GM23338 (cell line): ENCODE data around the gene CLEC2D. TPM values are rescaled to one million over a fixed set of nuclear protein-coding genes. Genes with fewer than 3 reads are reported as not detected.

Source experiments
- ATAC-seq: fragments of 200-7000 bp; cut with Tn5 transposase; 3 replicates; pipeline ENCODE4 v1.9.1; 2020
- DNase-seq: peaks from one replicate; pipeline ENCODE4 v3.0.0-alpha.2; 2015; ENCODE audit warnings: low spot score
- H2AFZ ChIP-seq: fragments of 200-600 bp; sonication (generic); 2 replicates; pipeline ENCODE4 v1.8.0; 2016; ENCODE audit warnings: antibody characterized with exemption, mild to moderate bottlenecking, moderate library complexity
- H3F3A ChIP-seq: fragments of 200-600 bp; sonication (generic); replicated peaks from 2 replicates; pipeline ENCODE4 v1.8.0; 2017; ENCODE audit warnings: antibody characterized with exemption, mixed run types, low read depth
- H3K27ac ChIP-seq: fragments of 200-600 bp; sonication (generic); 2 replicates; pipeline ENCODE4 v1.6.1; 2016; ENCODE audit warnings: low read depth
- H3K27me3 ChIP-seq: fragments of 200-600 bp; sonication (generic); 2 replicates; pipeline ENCODE4 v1.8.0; 2016; ENCODE audit warnings: mild to moderate bottlenecking, mixed run types, moderate library complexity; ENCODE audit not compliant: insufficient read depth
- H3K36me3 ChIP-seq: fragments of 200-600 bp; sonication (generic); 2 replicates; pipeline ENCODE4 v1.8.0; 2016; ENCODE audit warnings: mild to moderate bottlenecking; ENCODE audit not compliant: insufficient read depth
- H3K4me1 ChIP-seq: fragments of 200-600 bp; sonication (generic); 2 replicates; pipeline ENCODE4 v1.8.0; 2016; ENCODE audit warnings: mild to moderate bottlenecking, moderate library complexity; ENCODE audit not compliant: insufficient read depth
- H3K4me2 ChIP-seq: fragments of 200-600 bp; sonication (generic); 2 replicates; pipeline ENCODE4 v1.7.1; 2017; ENCODE audit warnings: mixed run types
- H3K4me3 ChIP-seq: fragments of 200-600 bp; sonication (generic); 2 replicates; pipeline ENCODE4 v1.6.1; 2016; ENCODE audit warnings: mixed run types
- H3K79me2 ChIP-seq: fragments of 200-600 bp; sonication (generic); replicated peaks from 2 replicates; pipeline ENCODE4 v1.8.0; 2017; ENCODE audit warnings: mild to moderate bottlenecking; ENCODE audit not compliant: insufficient read depth
- H3K9me2 ChIP-seq: fragments of 200-600 bp; sonication (generic); 2 replicates; pipeline ENCODE4 v1.8.0; 2017; ENCODE audit not compliant: insufficient read depth
- H4K20me1 ChIP-seq: fragments of 200-600 bp; sonication (generic); replicated peaks from 2 replicates; pipeline ENCODE4 v1.8.0; 2017; ENCODE audit warnings: mild to moderate bottlenecking; ENCODE audit not compliant: insufficient read depth
- H3K27ac Mint-ChIP-seq: 2 replicates; pipeline ENCODE4 v1.8.0; 2020; ENCODE audit warnings: inconsistent platforms, mild to moderate bottlenecking, moderate library complexity, mixed read lengths
- H3K27me3 Mint-ChIP-seq: 3 replicates; pipeline ENCODE4 v1.8.0; 2022; ENCODE audit warnings: low read depth, mild to moderate bottlenecking, moderate library complexity, mixed read lengths, inconsistent platforms; ENCODE audit not compliant: insufficient read depth, poor library complexity
- H3K36me3 Mint-ChIP-seq: 3 replicates; pipeline ENCODE4 v1.8.0; 2021; ENCODE audit warnings: low read depth, mild to moderate bottlenecking, inconsistent platforms, moderate library complexity, mixed read lengths
- H3K4me1 Mint-ChIP-seq: 3 replicates; pipeline ENCODE4 v1.8.0; 2020; ENCODE audit warnings: mild to moderate bottlenecking, inconsistent platforms, mixed read lengths
- H3K4me3 Mint-ChIP-seq: 3 replicates; pipeline ENCODE4 v1.8.0; 2021; ENCODE audit warnings: moderate library complexity, mild to moderate bottlenecking, inconsistent platforms, mixed read lengths
- H3K9me3 Mint-ChIP-seq: 3 replicates; pipeline ENCODE4 v1.8.0; 2020; ENCODE audit warnings: moderate library complexity, mild to moderate bottlenecking, inconsistent platforms, mixed read lengths
- CREB1 ChIP-seq: fragments of 250-450 bp; sonication (Bioruptor Pico); IDR thresholded peaks from 2 replicates; pipeline ENCODE4 v1.5.0; 2020; ENCODE audit warnings: low read depth, mild to moderate bottlenecking, moderate library complexity
- EZH2 ChIP-seq: fragments of 200-600 bp; sonication (generic); IDR thresholded peaks from one replicate; pipeline ENCODE4 v1.8.0; 2017; ENCODE audit warnings: antibody characterized with exemption, mild to moderate bottlenecking, low read depth; ENCODE audit not compliant: unreplicated experiment
- JUNB ChIP-seq: IDR thresholded peaks from one replicate; pipeline ENCODE4 v1.6.1; 2016; ENCODE audit warnings: antibody characterized with exemption; ENCODE audit not compliant: unreplicated experiment
- NANOG ChIP-seq: IDR thresholded peaks from 2 replicates; pipeline ENCODE4 v1.6.1; 2016; ENCODE audit warnings: antibody characterized with exemption, borderline replicate concordance
- POLR2AphosphoS5 ChIP-seq: IDR thresholded peaks from 2 replicates; pipeline ENCODE4 v1.6.1; 2016; ENCODE audit warnings: antibody characterized with exemption, low read depth
- REST ChIP-seq: IDR thresholded peaks from one replicate; pipeline ENCODE4 v1.6.1; 2018; ENCODE audit warnings: antibody characterized with exemption; ENCODE audit not compliant: unreplicated experiment
- STAT1 ChIP-seq: IDR thresholded peaks from one replicate; pipeline ENCODE4 v1.6.1; 2016; ENCODE audit warnings: antibody characterized with exemption; ENCODE audit not compliant: unreplicated experiment
- ZNF331 ChIP-seq: fragments of 250-450 bp; sonication (Bioruptor Pico); IDR thresholded peaks from 2 replicates; pipeline ENCODE4 v1.5.0; 2020; ENCODE audit warnings: low read depth, mild to moderate bottlenecking, moderate library complexity
- ZNF462 ChIP-seq: fragments of 250-450 bp; sonication (Bioruptor Pico); IDR thresholded peaks from 2 replicates; pipeline ENCODE4 v1.5.0; 2020; ENCODE audit warnings: mild to moderate bottlenecking, moderate library complexity
- polyA plus RNA-seq: library from polyadenylated mRNA; unstranded; fragments of >200 nt; fragmentation: Nextera tagmentation; extraction: Ambion mirVana; gene quantifications from 2 replicates; pipeline ENCODE4 v1.2.1, GENCODE V29; 2016
- total RNA-seq: library from RNA; depleted of rRNA; stranded (reverse); fragments of >200 nt; shearing (Covaris generic); gene quantifications from 2 replicates; pipeline ENCODE4 v1.2.3, GENCODE V29; 2014
- TF ChIP-seq, protein P1 (sequence below): IDR thresholded peaks from 2 replicates; pipeline ENCODE4 v1.6.1; 2016; ENCODE audit warnings: antibody characterized with exemption
- TF ChIP-seq, protein P2 (sequence below), 2 experiments: fragments of 200-600 bp in 1 of 2; sonication (generic) in 1 of 2; conservative IDR thresholded peaks; 2 replicates each; pipeline versions ENCODE4 v1.5.1 to v1.6.1; 2016 to 2017; ENCODE audit warnings: antibody characterized with exemption in 2 of 2, low read depth in 2 of 2, mild to moderate bottlenecking in 2 of 2, moderate library complexity in 1 of 2

CLEC2D gene
- total and polyA plus RNA-seq, 2 experiments from 2014 or later = 6.9 to 7.1 TPM

- TF ChIP-seq ZNF462 (CRISPR knock-in tag) = no peak
- no peak for TF ChIP-seq ZNF331 (CRISPR knock-in tag)
- TF ChIP-seq CREB1 (CRISPR knock-in tag) = no peak
- TF ChIP-seq EZH2 = no peak
- TF ChIP-seq, protein P1, sequence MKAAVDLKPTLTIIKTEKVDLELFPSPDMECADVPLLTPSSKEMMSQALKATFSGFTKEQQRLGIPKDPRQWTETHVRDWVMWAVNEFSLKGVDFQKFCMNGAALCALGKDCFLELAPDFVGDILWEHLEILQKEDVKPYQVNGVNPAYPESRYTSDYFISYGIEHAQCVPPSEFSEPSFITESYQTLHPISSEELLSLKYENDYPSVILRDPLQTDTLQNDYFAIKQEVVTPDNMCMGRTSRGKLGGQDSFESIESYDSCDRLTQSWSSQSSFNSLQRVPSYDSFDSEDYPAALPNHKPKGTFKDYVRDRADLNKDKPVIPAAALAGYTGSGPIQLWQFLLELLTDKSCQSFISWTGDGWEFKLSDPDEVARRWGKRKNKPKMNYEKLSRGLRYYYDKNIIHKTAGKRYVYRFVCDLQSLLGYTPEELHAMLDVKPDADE = no peak
Observed at GRCh38 chr12:9660046-9660445, 9.5 kb upstream of the CLEC2D start (continued).

DNA sequence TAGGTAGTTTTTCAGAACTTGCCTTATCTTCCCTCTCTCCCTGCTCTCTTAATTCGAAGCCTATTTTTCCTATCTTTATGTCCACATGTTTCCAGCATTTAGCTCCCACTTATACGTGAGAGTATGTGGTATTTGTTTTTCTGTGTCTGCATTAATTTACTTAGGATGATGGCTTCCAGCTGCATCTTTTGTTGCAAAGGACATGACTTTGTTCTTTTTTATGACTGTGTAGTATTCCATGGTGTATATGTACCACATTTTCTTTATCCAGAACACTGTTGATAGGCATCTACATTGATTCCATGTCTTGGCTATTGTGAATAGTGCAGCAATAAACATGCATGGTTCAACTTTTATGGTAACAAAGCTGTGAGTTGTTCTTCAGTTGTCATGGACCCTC, 7.8 kb upstream of the CLEC2D start:
- Histone ChIP-seq H3K27ac (no peak overlapping the region), H4K20me1 (no peaks in the 10 kb centered on the region), H3K9me2 (no peaks in the 10 kb centered on the region), H2AFZ (no peak overlapping the region), H3K27me3 (no peaks in the 10 kb centered on the region), H3F3A (no peaks in the 10 kb centered on the region), H3K4me1 (no peaks in the 10 kb centered on the region), H3K79me2 (no peaks in the 10 kb centered on the region), H3K4me3 (no peak overlapping the region), H3K36me3 (peaks cover 3% of the 10 kb centered on the region; the same call in 1 of the 2 replicates), H3K4me2 (no peak overlapping the region)
- Mint-ChIP-seq H3K4me1 (no peaks in the 10 kb centered on the region), H3K9me3 (no peaks in the 10 kb centered on the region), H3K36me3 (peaks cover 53% of the 10 kb centered on the region), H3K27me3 (no peaks in the 10 kb centered on the region), H3K27ac (no peak overlapping the region), H3K4me3 (no peak overlapping the region)
- ATAC-seq (no peak), DNase-seq (no peak)
- no peak for TF ChIP-seq EZH2
- no peak for TF ChIP-seq REST
- no peak for TF ChIP-seq STAT1
- TF ChIP-seq JUNB = no peak
- TF ChIP-seq NANOG = no peak
- TF ChIP-seq POLR2AphosphoS5 = no peak
- TF ChIP-seq, protein P2, sequence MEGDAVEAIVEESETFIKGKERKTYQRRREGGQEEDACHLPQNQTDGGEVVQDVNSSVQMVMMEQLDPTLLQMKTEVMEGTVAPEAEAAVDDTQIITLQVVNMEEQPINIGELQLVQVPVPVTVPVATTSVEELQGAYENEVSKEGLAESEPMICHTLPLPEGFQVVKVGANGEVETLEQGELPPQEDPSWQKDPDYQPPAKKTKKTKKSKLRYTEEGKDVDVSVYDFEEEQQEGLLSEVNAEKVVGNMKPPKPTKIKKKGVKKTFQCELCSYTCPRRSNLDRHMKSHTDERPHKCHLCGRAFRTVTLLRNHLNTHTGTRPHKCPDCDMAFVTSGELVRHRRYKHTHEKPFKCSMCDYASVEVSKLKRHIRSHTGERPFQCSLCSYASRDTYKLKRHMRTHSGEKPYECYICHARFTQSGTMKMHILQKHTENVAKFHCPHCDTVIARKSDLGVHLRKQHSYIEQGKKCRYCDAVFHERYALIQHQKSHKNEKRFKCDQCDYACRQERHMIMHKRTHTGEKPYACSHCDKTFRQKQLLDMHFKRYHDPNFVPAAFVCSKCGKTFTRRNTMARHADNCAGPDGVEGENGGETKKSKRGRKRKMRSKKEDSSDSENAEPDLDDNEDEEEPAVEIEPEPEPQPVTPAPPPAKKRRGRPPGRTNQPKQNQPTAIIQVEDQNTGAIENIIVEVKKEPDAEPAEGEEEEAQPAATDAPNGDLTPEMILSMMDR (conservative IDR thresholded peaks at IDR 0.05; ENCODE audit: low read depth in 2 of 2) = no peak
- TF ChIP-seq CREB1 (CRISPR knock-in tag) = no peak
- TF ChIP-seq, protein P1 = no peak
